ENCODE data around the gene OPTC.

DNA sequence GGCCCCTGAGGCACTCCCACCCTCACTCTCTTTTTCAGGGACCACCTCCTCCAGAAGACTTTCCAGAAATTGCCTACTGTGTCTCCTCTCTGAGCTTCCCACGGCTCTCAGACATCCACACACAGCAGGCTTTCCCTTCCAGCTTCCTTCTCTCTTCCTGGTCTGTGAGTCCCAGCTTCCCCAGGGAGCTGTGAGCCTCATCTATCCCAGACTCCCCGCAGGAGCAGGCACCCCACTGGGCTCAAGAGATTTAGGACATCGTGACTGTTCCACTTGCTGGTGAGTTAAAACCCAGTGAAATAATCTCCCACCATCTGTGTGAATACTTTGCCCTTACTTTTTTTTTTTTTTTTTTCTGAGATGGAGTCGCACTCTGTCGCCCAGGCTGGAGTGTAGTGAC, 40.3 kb upstream of the OPTC start:
- TF ChIP-seq, protein P1, sequence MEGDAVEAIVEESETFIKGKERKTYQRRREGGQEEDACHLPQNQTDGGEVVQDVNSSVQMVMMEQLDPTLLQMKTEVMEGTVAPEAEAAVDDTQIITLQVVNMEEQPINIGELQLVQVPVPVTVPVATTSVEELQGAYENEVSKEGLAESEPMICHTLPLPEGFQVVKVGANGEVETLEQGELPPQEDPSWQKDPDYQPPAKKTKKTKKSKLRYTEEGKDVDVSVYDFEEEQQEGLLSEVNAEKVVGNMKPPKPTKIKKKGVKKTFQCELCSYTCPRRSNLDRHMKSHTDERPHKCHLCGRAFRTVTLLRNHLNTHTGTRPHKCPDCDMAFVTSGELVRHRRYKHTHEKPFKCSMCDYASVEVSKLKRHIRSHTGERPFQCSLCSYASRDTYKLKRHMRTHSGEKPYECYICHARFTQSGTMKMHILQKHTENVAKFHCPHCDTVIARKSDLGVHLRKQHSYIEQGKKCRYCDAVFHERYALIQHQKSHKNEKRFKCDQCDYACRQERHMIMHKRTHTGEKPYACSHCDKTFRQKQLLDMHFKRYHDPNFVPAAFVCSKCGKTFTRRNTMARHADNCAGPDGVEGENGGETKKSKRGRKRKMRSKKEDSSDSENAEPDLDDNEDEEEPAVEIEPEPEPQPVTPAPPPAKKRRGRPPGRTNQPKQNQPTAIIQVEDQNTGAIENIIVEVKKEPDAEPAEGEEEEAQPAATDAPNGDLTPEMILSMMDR (IDR thresholded peaks at IDR 0.05): no peak
- TF ChIP-seq POLR2A (IDR thresholded peaks at IDR 0.05): no peak
